ENCODE data around the gene PWWP2B. TPM values are rescaled to one million over a fixed set of nuclear protein-coding genes. Genes with fewer than 3 reads are reported as not detected.
A peak's percentile ranks its signal among the peaks of the same experiment; 100 is the strongest.

Gene PWWP2B
- total RNA-seq, 1 donor from 2014 or later, result 24.3 TPM

DNA sequence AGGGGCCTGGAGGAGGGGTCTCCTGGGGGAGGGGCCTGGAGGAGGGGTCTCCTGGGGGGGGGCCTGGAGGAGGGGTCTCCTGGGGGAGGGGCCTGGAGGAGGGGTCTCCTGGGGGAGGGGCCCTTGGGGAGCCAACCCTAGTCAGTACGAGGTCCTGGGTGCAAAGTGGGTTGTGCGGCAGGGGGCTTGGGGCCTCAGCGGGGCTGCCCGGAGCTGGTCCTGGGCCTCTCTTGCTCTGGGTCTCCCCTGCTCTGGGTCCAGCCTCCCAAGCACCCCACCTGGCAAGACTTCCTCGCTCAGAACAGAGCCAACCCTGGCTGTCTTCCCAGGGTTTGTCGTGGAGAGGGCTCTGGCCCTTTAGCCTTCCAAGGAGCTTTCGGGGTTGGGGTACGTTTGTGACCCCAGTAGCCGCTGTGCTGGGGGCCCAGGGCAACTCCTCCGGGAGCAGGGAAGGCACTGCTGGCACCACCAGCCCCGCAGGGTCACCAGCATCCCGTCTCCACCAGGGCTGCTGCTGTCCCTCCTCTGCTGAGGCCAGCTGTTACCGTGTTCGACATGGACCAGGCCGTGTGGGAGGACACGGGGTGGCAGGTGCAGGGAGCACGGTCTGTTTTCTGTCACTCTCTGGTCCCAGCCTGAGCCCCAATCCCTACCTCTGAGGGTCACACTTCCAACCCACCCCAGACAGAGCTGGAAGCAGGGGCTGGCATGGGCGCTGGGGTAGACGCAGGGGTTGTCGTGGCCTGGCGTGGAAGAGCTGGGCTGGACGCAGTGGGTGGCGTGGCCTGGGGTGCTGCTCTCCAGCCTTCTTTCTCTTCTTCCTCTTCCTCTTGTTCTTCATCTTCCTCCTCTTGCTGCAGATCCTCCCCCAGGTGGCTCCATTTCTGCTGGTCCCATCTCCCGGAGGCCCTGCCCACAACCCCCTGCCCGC, 22.8 kb downstream of the PWWP2B start:
- Mint-ChIP-seq H3K27me3 (no peaks in the 10 kb centered on the region), H3K36me3 (ENCODE audit: insufficient read depth) (peaks cover 3% of the 10 kb centered on the region), H3K4me1 (ENCODE audit: low read depth) (peaks cover 24% of the 10 kb centered on the region), H3K4me3 (ENCODE audit: low read depth) (no peak overlapping the region), H3K27ac (peak overlapping the region; percentile 24), H3K9me3 (ENCODE audit: low read depth) (no peaks in the 10 kb centered on the region)
- no peak for DNase-seq (ENCODE audit: low spot score, unreplicated experiment)
- TF ChIP-seq, protein P1, sequence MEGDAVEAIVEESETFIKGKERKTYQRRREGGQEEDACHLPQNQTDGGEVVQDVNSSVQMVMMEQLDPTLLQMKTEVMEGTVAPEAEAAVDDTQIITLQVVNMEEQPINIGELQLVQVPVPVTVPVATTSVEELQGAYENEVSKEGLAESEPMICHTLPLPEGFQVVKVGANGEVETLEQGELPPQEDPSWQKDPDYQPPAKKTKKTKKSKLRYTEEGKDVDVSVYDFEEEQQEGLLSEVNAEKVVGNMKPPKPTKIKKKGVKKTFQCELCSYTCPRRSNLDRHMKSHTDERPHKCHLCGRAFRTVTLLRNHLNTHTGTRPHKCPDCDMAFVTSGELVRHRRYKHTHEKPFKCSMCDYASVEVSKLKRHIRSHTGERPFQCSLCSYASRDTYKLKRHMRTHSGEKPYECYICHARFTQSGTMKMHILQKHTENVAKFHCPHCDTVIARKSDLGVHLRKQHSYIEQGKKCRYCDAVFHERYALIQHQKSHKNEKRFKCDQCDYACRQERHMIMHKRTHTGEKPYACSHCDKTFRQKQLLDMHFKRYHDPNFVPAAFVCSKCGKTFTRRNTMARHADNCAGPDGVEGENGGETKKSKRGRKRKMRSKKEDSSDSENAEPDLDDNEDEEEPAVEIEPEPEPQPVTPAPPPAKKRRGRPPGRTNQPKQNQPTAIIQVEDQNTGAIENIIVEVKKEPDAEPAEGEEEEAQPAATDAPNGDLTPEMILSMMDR (IDR thresholded peaks at IDR 0.05; ENCODE audit: unreplicated experiment), result no peak

DNA sequence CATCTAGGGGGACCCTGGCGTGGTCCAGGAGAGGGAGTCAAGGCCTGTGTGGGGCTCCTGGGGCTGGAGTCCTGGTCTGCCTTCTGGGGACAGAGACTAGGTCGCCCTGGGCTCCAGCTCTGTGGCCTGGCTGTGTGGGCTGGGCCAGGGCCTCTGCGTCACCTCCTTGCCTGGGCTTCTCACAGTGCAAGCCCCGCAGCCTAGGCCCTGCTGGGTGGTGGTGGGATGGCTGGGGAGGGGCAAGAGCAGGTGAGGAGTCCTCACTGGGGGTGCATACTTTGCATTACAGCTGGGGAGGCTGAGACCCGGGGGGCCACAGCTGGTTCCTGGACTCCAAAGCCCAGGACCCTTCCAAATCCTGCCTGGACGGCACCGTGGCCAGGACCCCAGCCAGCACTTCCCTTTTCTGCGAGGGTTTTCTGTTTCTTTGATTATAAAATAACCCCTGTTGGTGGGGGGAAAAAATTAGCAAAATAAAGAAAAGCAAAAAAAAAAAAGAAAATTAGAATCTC, 23.5 kb downstream of the PWWP2B start:
- Mint-ChIP-seq H3K9me3 (ENCODE audit: low read depth) (no peaks in the 10 kb centered on the region), H3K4me3 (ENCODE audit: low read depth) (no peak overlapping the region), H3K4me1 (ENCODE audit: low read depth) (peaks cover 23% of the 10 kb centered on the region), H3K36me3 (ENCODE audit: insufficient read depth) (peaks cover under 1% of the 10 kb centered on the region), H3K27ac (peak overlapping the region; percentile 24), H3K27me3 (no peaks in the 10 kb centered on the region)
- TF ChIP-seq, protein P1 (IDR thresholded peaks at IDR 0.05; ENCODE audit: unreplicated experiment), result no peak
- no peak for DNase-seq (ENCODE audit: low spot score, unreplicated experiment)

DNA sequence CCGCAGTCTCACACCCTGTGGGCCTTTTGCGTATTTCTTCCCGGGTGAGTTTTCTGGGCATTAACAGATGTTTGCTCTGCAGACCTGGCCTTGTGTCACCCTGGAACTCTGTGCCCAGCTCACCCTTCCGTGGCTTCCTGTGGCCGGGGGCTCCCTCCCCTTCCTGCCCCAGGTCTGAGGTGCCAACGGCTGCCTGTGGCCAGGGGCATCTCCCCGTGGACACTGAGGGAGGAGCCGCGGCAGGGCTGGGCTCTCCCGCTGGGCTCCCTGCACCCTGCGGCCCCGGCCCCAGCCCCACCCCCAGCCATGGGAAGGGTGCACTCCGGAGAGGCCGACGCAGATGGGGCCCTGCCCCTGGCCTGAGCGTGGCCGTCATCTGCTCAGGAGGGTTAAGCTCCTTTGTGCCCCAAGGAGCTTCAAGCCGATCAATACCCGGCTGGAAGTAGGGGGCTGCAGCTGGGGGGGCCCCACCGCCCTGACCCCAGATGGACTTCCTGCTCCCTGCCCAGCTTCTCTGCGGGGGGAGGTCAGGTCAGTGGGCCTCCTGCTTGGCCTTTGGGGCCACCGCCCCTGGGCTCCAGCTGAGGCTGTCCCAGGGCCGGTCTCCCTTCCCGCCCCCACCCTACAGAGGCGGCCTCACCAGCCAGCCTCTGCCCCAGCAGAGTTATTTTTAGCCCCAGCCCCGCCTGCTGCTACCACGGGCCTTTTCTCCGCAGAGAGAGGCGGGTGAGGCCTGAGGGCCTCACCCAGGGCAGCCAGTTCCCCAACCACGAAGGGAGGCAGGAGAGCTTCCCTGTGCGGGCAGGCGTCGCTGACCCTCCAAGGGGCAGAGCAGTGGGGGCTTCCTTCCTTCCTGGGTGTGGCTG, 24.2 kb downstream of the PWWP2B start:
- H3K36me3 Mint-ChIP-seq (ENCODE audit: insufficient read depth), result no peaks in the 10 kb centered on the region
- H3K4me3 Mint-ChIP-seq (ENCODE audit: low read depth), result no peak overlapping the region
- TF ChIP-seq, protein P1 (IDR thresholded peaks at IDR 0.05; ENCODE audit: unreplicated experiment), result no peak
- H3K4me1 Mint-ChIP-seq (ENCODE audit: low read depth), result peaks cover 19% of the 10 kb centered on the region
- no peak for DNase-seq (ENCODE audit: low spot score, unreplicated experiment)
- H3K27me3 Mint-ChIP-seq, result no peaks in the 10 kb centered on the region
- no peaks in the 10 kb centered on the region for H3K9me3 Mint-ChIP-seq (ENCODE audit: low read depth)
- H3K27ac Mint-ChIP-seq, result no peak overlapping the region

DNA sequence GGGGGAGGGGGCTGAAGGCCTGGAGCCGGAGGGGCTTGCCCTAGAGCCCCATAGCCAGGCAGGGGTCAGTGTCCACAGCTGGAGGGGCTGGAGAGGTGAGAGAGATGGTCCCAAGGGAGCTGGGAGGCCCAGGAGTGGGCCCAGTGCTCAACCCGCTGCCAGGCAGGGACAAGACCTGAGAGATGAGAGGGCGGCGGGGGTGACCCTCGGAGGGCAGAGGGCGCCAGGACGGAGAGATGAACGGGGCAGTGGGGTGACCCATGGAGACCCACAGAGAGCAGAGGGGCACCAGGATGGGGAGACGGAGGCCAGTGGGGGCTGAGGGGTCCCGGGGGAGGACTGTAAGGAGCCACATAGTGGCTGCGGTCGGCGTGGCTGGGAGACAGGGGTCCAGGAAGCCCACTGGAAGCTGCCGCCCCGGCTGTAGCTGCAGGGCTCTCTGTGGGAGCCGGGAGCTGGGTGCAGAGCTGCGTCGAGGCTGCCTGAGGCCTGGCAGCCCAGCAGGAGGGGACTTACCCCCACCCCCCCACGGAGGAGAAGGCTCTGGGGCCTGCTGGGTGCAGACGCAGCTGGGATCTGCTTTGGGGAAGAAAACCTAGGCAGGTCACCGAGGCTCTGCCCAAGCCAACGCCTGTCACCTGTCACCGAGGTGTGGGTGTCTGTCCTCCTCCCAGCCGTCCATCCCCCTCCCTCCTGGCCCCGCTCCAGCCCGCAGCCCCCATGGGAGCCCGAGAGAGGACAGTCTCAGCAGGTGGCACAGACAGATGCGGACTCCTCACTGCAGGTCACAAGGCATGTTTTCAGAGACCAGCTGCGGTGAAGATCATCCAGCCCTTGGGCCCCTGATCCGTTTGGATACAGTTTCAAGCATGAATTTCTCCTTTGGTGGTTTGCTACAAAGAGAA, 25.1 kb downstream of the PWWP2B start:
- TF ChIP-seq, protein P1 (IDR thresholded peaks at IDR 0.05; ENCODE audit: unreplicated experiment), result no peak
- no peak overlapping the region for H3K4me3 Mint-ChIP-seq (ENCODE audit: low read depth)
- DNase-seq (ENCODE audit: low spot score, unreplicated experiment), result no peak
- H3K27ac Mint-ChIP-seq, result peak overlapping the region; percentile 6
- no peaks in the 10 kb centered on the region for H3K9me3 Mint-ChIP-seq (ENCODE audit: low read depth)
- H3K27me3 Mint-ChIP-seq, result no peaks in the 10 kb centered on the region
- H3K4me1 Mint-ChIP-seq (ENCODE audit: low read depth), result peaks cover 18% of the 10 kb centered on the region
- no peaks in the 10 kb centered on the region for H3K36me3 Mint-ChIP-seq (ENCODE audit: insufficient read depth)
